ENCODE data around the gene NSUN6.
A peak's percentile ranks its signal among the peaks of the same experiment; 100 is the strongest.

NSUN6 gene

DNA sequence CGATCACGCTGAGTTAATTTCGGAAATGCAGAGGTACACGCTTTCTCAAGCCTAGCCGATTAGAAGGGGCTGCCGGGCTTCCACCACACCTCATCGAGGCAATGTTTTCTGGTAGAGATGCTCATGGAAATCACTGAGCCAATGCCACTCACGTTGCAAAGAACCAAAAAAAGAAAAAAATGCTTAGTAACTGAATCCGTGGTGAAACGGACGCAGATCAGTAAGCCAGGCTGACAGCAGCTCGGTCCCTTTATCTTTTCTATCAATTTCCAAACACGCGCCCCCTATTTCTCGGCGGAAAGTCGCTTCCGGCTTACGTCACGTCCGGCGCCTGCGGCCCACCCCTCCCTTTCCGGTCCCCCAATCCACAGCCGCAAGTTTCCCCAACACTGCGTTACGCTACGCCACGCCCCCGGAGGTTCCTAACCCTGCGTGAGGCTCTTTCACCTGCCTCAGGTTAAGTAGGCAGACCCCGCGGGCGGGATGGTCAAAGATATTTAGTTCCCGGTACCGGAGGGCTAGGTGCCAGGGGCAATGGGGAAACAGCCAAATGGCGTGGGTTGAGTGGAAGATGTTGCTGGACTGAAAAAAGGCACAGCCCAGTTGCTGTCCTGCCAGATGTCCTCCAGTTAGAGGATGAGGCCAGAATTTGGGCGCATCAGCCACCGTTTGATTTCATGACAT, at the start of gene NSUN6:
Gene NSUN6, minus strand, starts transcription at position 264 of the 684 bp plus-strand sequence. CDS start 384 bp downstream, outside the sequence.
- peak; percentile 96 for DNase-seq

GRCh38 chr10:18699849-18700840, 48.8 kb upstream of the NSUN6 start:
- no peak for DNase-seq

GRCh38 chr10:18690541-18690940, 39.2 kb upstream of the NSUN6 start:
- DNase-seq = no peak

DNA sequence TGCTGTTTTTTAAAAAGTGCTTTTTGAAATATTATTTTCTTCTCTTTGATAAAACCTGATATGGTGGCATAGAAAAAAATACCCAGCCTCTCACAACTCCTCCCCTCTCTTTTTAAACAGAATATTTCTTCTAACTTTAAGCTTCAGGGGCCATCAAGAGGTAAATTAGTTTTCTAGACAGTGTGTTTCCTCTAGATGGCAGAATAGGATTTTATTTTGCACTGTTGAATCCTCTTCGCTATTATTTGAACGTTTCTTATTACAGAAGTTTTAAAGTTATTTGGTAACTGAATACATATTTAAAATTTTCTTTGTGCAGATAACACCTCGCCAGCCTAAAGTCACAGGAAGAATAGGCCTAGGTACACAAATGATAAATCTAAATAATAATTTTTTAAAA, 38.1 kb upstream of the NSUN6 start:
- no peak for DNase-seq

DNA sequence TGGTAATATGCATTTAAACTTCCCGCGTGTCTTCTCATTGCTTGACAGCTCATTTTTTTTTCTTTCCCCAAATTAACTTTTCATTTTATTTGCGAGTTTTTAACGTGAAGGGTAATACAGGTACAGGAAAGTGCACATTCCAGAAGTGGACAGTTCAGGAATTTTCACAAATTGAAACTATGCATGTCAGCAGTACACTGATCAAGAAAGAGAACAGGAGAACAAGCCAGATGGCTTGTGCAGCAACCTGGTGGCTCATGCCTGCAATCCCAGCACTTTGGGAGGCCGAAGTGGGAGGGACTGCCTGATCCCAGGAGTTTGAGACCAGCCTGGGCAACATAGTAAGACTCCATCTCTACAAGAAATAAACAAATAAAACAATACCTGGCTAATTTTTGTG, 36.3 kb upstream of the NSUN6 start:
- DNase-seq = no peak

- DNase-seq = no peak
Observed at GRCh38 chr10:18687195-18687594, 35.8 kb upstream of the NSUN6 start.

DNA sequence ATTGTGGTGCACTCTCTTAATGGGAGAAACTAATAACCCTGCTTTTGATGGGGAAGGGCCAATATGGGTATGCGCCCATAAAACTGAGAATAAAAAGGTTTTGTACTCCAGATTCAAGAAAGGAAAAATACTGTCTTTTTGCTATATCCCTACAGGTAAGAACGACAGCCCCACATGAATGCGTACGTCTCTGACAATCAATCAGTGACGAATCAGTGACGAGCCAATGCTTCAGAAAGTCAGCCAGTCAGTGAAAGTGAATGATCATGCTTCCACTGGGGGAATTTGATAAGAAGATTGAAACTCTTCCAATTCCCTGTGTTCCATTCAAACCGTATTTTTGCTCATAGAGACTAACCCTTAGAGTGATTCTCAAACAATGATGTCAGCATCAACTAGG, 34.2 kb upstream of the NSUN6 start:
- DNase-seq = no peak

- DNase-seq = no peak
Observed at GRCh38 chr10:18684953-18685352, 33.6 kb upstream of the NSUN6 start.

DNA sequence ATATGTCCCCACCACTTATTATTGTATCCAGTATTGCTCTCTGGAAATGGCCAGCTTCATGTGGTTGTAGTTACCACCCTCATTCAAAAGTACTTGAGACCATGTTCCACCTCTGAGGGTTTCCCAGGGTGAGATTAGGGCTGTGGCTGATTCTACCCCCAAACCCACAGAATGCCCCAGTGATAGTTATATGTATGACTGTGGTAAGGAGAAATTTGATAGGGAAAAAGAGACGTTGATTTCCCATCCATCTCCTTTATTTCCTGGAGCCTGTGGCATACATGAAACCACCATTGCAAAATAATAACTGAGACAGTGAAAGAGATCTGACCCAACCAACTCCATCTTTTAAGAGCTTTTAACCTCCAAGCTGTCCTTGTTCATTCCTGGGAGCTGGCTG, 33.0 kb upstream of the NSUN6 start:
- no peak for DNase-seq

DNA sequence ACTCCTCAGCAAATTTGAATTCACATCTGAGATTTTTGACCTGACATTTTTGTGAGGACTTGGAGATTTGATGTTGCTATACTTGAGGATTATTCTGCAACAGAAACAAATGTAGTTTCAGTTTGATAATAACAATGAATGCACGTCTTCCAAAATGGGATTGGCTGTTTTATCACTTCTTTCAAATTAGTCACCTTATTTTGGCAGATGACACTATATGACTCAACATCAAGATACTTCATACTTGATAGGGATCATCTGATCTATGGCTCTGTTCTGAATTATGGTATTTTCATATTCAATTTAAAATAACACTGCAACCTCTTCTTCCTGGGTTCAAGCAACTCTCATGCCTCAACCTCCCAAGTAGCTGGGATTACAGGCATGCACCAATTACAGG, 32.0 kb upstream of the NSUN6 start:
- DNase-seq = no peak

- DNase-seq = no peak
Observed at GRCh38 chr10:18681971-18682411, 30.6 kb upstream of the NSUN6 start.

DNA sequence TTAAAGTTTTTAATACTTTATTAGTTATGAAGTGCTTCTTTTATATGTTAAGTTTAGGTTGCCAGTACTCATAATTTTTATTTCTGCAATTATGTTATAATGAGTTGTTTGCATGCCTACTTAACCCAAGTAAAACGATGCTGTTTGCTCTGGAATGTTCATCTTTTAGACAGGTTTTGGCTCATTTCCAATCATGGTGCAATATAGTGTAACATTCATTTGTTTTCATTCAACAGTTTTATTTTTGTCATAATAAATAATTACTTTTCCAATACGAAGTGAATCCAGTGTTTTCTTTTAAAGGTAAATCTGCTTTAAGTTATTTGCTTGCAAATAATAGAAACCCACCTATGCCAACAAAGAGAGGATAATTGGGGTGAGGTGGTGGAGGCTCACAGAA, 30.0 kb upstream of the NSUN6 start:
- no peak for DNase-seq

- no peak for DNase-seq
Observed at GRCh38 chr10:18680754-18681153, 29.4 kb upstream of the NSUN6 start.

DNA sequence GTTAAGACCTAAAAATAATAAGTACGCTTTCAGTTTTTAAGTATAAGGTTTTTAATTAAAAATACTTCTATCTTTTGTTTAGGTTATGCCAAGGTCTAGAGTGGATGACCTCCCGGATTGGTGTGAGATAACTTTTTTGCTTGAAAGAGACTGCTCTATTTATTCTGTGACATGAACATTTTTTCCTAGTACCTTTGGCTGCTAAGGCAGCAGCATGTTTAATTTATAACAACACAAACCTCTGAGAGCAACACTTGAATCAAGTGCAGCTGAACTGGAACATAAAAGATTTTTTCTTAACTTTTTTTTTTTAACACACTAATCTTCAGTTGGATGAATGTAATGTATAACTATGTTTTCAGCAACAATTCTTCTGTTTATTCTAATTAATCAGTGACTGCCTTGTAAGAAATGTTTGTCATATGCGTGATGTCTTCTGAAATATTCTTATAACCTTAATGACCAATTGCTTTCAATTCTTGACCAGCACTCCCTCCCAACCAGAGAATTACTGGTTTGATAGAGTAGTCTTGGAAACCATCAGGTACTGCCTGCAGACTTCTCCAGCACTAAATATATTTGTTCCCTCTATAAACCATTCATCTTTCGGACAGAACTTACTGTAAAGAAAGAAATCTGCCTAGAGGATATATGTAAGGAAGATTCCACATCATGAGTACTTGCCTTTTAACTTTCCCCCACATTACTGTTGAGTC, 23.9 kb upstream of the NSUN6 start:
- DNase-seq = no peak

GRCh38 chr10:18668026-18668425, 16.6 kb upstream of the NSUN6 start:
- no peak for DNase-seq

- no peak for DNase-seq
Observed at GRCh38 chr10:18666810-18667209, 15.4 kb upstream of the NSUN6 start.

DNA sequence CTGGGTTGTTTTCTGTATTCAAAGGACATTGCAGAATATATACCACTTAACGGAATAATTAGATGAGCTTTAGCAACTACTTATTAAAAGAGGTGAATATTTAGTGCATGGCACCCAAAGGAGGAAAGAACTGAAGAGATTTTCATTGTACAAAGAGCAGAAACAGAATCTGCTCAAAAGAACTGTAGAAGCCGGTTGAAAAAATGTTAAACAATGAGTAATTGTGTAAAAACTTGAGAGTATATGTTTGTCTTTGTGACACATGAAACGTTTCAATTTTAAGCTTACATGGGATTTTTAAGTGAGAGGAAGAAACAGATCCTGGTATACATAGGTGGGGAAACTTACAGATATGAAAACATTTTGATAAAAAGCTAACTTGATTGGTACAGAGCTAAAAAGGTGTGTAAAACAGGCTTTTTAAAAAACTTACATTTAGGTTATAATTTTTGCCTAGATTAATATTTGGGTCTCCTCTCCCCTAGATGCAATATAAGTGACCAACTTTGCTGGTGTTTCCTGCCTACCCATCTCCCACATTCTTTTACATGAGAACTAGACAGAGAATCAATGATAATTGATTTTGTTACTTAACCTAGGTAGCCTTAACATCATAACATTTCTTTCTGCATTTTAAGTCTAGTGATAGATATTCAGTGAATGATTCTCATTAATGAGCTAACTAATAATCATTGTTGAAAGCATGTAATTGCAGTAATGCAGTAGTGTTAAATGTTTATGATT, 14.6 kb upstream of the NSUN6 start:
- no peak for DNase-seq

GRCh38 chr10:18664841-18665478, 13.6 kb upstream of the NSUN6 start:
- DNase-seq = no peak

DNA sequence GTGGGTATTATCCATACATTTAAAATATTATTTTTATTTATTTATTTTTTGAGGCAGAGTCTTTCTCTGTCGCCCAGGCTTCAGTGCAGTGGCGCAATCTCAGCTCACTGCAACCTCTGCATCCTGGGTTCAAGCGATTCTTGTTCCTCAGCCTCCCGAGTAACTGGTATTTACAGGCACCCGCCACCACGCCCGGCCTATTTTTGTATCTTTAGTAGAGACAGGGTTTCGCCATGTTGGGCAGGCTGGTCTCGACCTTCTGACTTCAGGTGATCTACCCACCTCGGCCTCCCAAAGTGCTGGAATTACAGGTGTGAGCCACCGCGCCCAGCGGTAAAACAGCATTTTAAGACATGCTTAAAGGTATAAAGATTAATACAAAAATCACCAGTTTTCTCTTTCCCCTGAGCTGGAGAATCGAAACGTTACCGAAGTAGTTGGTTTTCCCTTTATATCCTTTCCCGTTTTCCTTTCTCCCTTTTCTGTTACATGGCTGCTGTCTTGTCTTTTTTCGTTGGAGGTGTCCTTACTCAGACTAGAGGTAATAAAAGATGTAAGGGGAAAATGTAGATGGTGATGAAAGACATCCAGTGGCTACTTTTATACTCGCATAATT, 9.5 kb upstream of the NSUN6 start:
- DNase-seq = no peak

DNA sequence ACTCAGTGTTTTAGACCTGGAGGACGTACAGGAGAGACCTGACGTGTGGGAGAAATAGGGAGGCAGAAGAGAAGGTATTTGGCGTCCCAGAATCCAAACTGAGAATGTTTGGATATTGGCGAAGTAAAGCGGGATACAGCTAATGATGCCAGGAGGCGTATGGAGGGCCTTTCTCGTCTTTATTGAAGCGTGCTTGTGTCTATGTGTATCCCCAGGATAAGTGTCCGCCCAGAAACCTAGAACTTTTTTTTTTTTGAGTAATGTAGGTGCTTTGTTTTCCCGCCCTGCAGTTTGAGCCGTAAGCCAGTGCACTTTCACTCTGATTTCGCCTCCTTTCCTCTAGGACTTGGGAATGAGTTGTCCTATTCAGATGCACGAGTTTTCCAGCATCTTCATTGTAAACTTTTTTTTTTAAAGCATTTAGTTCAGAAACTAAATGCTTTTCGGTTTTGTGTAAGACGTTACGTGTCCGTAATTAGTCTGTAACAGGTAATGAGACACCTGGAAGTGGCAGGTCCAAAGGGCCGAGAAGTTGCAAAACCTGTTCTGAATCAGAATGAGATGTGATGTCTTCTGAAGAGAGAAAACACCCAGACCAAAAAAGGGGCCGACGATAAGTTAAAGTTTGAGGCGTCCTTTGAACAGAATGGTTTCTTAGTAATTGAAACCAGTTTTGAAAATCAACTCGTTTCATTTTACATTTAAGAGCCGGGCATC, 8.6 kb upstream of the NSUN6 start:
- DNase-seq = peak; percentile 51
